Umbilical cord (tissue), 2 donors: ENCODE measurements around the gene TMEM258. TPM values are rescaled to one million over a fixed set of nuclear protein-coding genes. Genes with fewer than 3 reads are reported as not detected.
A peak's percentile ranks its signal among the peaks of the same experiment; 100 is the strongest.

Source experiments
- DNase-seq: peaks from one replicate; pipeline ENCODE4 v3.0.0-alpha.2; 2015; ENCODE audit warnings: low spot score
- total RNA-seq: library from RNA; depleted of rRNA; stranded (reverse); fragments of >200 nt; gene quantifications from one replicate; pipeline ENCODE4 v1.2.3, GENCODE V29; 2014; ENCODE audit warnings: low replicate concordance; ENCODE audit not compliant: insufficient read depth

The TMEM258 gene
- total RNA-seq, 1 donor from 2014 or later = 54.7 TPM

DNA sequence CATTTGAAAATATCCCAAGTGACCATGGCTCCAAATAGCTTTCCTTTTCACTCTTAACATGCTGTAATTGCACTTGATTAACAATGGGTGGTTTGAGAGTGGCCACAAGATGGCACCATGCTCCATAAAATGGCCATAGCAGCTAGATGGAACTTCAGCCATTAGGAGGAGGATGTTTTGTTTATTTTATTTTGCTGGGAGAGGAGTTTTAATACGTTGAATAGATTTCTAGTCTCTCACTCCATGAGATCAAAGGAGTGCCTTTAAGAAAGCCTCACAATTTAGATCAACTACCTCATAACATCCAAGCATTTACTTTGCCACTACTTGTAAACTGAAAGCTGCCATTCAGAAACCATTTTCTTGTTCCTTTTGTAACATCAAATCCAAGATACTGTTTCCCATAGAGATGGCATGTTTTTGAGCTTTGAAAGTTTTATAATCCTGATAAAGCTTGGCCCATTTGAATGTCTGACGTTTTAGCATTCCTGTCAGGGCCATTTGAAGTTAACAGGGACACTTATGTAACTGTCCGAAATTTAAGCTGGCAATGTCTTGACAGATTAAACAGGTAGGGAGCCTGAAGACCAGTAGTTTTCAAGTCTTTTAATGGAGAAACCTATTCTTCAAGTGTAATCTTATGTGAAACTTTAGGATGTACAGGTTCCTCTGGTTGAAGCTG is 5.0 kb upstream of the TMEM258 start:
- DNase-seq = peak; percentile 88

GRCh38 chr11:61795876-61796526 is 3.6 kb upstream of the TMEM258 start:
- no peak for DNase-seq

GRCh38 chr11:61795459-61795858 is 3.1 kb upstream of the TMEM258 start:
- no peak for DNase-seq

- DNase-seq = no peak
Measured at GRCh38 chr11:61794579-61794978, 2.2 kb upstream of the TMEM258 start.

DNA sequence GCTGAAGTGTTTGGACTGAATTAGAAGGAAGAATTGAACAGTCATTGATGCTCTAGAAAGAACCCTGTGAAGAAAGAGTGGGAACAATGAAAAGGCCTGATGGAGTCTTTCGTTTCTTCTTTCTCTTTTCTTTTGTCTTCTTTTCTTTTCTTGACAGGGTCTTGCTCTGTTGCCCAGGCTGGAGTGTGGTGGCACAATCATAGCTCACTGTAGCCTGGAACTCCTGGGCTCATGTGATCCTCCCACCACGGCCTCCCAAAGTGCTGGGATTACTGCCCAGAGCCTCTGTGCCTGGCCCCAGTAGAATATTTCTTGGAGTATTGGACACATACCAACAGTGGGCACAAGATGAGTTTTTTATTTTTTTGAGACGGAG is 1.4 kb upstream of the TMEM258 start:
- no peak for DNase-seq

GRCh38 chr11:61793083-61793828 is 857 bp upstream of the TMEM258 start:
- DNase-seq = no peak

DNA sequence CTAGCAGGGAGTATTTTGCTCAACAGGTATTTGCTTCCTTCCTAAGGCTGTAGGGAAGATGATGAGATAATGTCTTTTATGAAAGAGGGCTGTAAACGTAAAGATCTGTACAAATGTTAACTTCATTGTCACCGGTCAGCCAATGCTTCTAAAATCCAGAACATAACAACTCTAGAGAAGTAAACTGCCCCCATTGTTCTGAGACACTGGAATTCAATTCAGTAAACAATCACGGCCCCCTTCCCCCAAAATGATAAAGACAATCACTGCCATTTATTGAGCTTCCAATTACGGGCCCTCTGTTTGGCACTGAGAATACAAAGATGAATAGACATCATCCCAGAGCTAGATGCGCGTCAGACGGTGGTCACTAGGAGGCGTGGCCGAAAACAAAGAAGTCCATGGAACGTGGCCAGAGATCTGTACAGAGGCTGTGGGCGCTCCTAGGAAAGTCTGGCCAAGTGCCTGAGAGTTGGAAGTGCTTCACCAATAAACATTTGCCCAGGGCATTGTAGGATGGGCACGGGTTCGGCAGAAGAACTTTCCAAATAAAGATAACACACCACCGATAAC is 576 bp downstream of the TMEM258 start:
- peak; percentile 88 for DNase-seq

GRCh38 chr11:61787928-61788491 is 4.4 kb downstream of the TMEM258 start:
- DNase-seq = peak; percentile 76

GRCh38 chr11:61785837-61786402 is 6.5 kb downstream of the TMEM258 start:
- DNase-seq = no peak

- DNase-seq = no peak
Measured at GRCh38 chr11:61784506-61784805, 7.9 kb downstream of the TMEM258 start.

DNA sequence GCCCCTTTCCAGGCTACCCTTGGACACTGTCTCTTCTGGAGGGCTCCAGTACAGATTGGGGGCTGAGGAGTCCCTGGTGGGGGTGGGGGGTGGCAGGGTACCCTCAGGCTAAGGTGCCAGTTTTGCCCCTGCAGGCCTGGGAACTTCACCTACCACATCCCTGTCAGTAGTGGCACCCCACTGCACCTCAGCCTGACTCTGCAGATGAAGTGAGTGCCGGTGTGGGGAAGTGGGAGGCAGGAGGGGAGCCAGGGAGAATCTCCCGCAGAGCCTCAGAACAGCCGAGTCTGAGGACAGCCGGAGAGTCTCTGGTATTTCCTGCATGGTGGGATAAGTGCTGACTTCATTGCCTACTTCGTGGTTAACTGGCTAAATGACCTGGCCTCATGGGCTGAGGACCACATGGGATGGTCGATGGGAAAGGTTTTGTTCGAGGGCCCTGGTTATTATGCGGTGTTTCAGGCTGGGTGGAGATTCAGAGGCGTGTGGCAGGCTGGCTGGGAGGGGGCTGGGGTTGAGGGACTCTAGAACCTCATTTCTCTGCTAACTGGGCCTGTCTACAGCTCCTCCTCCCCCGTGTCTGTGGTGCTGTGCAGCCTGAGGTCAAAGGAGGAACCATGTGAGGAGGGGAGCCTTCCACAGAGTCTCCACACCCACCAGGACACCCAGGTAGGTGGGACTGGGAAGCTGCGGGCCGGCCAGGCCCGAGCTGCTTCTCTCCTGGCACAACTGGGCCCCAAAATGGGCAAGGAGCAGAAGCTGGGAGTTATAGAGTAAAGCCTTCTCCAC is 8.5 kb downstream of the TMEM258 start:
- no peak for DNase-seq

DNA sequence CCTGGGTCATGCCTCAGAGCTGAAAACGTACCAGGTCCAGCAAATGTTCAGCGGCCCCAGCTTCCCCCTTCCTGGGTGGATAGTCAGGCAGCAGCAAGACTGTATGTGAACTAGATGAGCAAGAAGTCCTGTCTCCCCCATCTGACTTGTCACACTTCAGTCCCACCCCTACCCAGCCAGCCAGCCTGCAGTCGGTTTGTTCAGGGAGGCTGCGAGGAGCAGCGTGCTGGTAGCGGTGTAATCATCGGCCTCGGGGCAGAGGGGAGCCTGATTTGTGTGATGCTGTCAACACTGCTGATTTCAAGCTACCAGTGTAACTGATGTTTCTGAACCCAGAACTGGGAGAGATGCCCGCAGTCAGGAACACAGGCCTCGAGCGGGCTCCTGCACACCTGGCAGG is 9.6 kb downstream of the TMEM258 start:
- DNase-seq = no peak

DNA sequence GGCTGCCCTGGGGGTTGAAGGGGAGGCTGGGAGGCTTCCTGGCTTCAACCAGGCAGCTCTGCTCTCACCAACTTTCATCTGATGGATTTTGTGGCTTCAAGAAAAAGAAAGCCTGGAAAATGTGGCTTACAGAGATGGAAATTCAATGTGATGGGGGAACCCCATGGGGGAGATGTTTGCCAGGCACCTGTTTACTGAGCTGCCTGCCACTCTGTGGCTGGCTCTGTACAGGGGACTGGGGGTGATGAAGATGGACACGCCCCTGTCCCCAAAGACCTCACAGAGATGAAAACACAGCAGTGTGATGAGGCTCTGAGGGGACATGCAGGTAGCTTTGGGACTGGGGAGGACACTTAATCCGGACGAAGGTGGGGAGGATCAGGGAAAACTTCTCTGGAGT is 10.1 kb downstream of the TMEM258 start:
- DNase-seq = no peak

- no peak for DNase-seq
Measured at GRCh38 chr11:61781585-61781984, 10.8 kb downstream of the TMEM258 start.

- no peak for DNase-seq
Measured at GRCh38 chr11:61780581-61781162, 11.7 kb downstream of the TMEM258 start.

DNA sequence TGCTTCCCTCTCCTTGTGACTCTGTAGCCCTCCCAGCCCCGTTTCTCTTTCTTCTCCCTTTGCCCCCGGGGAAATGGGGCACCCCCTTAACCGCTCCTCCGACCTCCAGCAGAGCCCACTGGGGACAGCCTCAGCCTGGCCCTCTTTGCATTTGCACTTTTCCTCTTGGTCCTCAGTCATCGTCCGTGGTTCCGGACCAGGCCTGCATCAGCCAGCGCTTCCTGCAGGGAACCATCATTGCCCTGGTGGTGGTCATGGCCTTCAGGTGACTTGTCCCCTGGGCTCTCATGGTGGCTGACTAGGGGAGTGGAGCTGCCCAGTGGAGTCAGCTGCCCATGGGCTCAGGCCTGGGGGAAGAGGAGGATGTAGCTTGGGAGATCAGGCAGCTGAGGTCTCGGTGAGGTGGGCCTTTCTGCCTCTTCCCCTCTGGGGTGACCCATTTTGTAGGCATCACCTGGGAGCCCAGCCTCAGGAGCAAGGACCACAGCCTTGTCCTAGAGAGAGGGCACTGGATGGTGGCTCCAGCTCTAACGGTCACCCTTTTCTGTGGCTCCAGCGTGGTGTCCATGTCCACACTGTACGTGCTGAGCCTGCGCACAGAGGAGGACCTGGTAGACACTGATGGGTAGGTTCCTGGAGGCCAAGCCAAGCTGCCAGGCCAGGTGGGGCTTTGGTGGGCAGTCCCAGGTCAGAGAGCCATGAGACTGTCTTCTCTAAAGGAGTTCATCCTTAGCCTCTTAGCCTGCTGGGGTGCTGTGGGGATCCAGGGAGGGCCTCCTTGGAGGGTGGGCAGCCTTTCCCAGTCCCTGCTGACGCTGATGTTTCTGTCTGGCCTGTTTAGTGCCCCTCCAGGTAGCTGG is 12.5 kb downstream of the TMEM258 start:
- DNase-seq = no peak

- DNase-seq = no peak
Measured at GRCh38 chr11:61778920-61779650, 13.3 kb downstream of the TMEM258 start.

GRCh38 chr11:61778357-61778886 is 14.0 kb downstream of the TMEM258 start:
- no peak for DNase-seq
